CD4-positive, alpha-beta memory T cell (primary cell): ENCODE results near the gene GP1BB. TPM values are rescaled to one million over a fixed set of nuclear protein-coding genes. Genes with fewer than 3 reads are reported as not detected.

Experiments used
- CTCF ChIA-PET: fragments of 350-600 bp; sonication (Branson Sonifier 250); formaldehyde crosslinking; loops from one replicate; lab custom pipeline; 2021; ENCODE audit warnings: inconsistent platforms; ENCODE audit not compliant: partially characterized antibody; lab: Charles Lee
- POLR2A ChIA-PET: fragments of 350-600 bp; sonication (Branson Sonifier 250); formaldehyde crosslinking; loops from one replicate; lab custom pipeline; 2021; ENCODE audit not compliant: partially characterized antibody; lab: Charles Lee
- DNase-seq, 5 donors: peaks; one replicate each; pipeline versions ENCODE4 v3.0.0 to v3.0.0-alpha.2; 2020 to 2022; ENCODE audit warnings: mixed read lengths in 1 of 5
- H3K27ac ChIP-seq: one replicate; pipeline ENCODE4 v1.7.0; 2013; ENCODE audit warnings: low read depth, low read length
- H3K27me3 ChIP-seq: 2 replicates; pipeline ENCODE4 v1.7.0; 2013; ENCODE audit warnings: mild to moderate bottlenecking, low read length, moderate library complexity; ENCODE audit not compliant: insufficient read depth
- H3K36me3 ChIP-seq: 2 replicates; pipeline ENCODE4 v1.7.0; 2013; ENCODE audit warnings: mild to moderate bottlenecking, low read length, moderate library complexity; ENCODE audit not compliant: insufficient read depth
- H3K4me1 ChIP-seq: 2 replicates; pipeline ENCODE4 v1.7.0; 2013; ENCODE audit warnings: mild to moderate bottlenecking, low read length, moderate library complexity; ENCODE audit not compliant: insufficient read depth
- H3K4me3 ChIP-seq, 2 donors: one replicate each; pipeline ENCODE4 v1.7.0; 2013; ENCODE audit warnings: low read length in 2 of 2, mild to moderate bottlenecking in 1 of 2
- H3K9me3 ChIP-seq, 2 donors: one replicate each; pipeline ENCODE4 v1.7.0; 2013; ENCODE audit warnings: low read length in 2 of 2, control low read depth in 1 of 2; ENCODE audit not compliant: control insufficient read depth in 1 of 2
- H3K27ac Mint-ChIP-seq, 7 donors: one replicate each; pipeline ENCODE4 v1.8.0; 2020 to 2021; ENCODE audit warnings: mixed read lengths in 7 of 7, mild to moderate bottlenecking in 6 of 7, inconsistent platforms in 3 of 7, moderate library complexity in 3 of 7
- H3K27me3 Mint-ChIP-seq, 2 donors: one replicate each; pipeline ENCODE4 v1.8.0; 2020 to 2021; ENCODE audit warnings: mixed read lengths in 2 of 2
- H3K36me3 Mint-ChIP-seq, 2 donors: one replicate each; pipeline ENCODE4 v1.8.0; 2020 to 2021; ENCODE audit warnings: mixed read lengths in 2 of 2, inconsistent platforms in 1 of 2, mild to moderate bottlenecking in 1 of 2
- H3K4me1 Mint-ChIP-seq, 4 donors: one replicate each; pipeline ENCODE4 v1.8.0; 2020 to 2021; ENCODE audit warnings: mixed read lengths in 4 of 4, mild to moderate bottlenecking in 1 of 4
- H3K4me3 Mint-ChIP-seq, 8 donors: one replicate each; pipeline ENCODE4 v1.8.0; 2020 to 2021; ENCODE audit warnings: mixed read lengths in 8 of 8, mild to moderate bottlenecking in 7 of 8, moderate library complexity in 6 of 8, inconsistent platforms in 3 of 8
- H3K9me3 Mint-ChIP-seq, 8 donors: one replicate each; pipeline ENCODE4 v1.8.0; 2020 to 2021; ENCODE audit warnings: mixed read lengths in 8 of 8, mild to moderate bottlenecking in 5 of 8, inconsistent platforms in 3 of 8, moderate library complexity in 1 of 8
- intact Hi-C: fragments of 100-400 bp; cut with micrococcal nuclease; formaldehyde crosslinking; loops from one replicate; pipeline ENCODE4 v1.15.1; 2023
- polyA plus RNA-seq, 2 donors: library from polyadenylated mRNA; unstranded; fragments of 300-500 nt; fragmentation: Illumina TruSeq; gene quantifications; one replicate each; pipeline ENCODE4 v1.2.3, GENCODE V29; 2021
- total RNA-seq, 2 experiments: library from RNA; stranded (reverse); gene quantifications; one replicate each; pipeline ENCODE4 v1.2.3, GENCODE V29; 2021

The GP1BB gene
- total and polyA plus RNA-seq, 4 experiments from 2014 or later = not detected

DNA sequence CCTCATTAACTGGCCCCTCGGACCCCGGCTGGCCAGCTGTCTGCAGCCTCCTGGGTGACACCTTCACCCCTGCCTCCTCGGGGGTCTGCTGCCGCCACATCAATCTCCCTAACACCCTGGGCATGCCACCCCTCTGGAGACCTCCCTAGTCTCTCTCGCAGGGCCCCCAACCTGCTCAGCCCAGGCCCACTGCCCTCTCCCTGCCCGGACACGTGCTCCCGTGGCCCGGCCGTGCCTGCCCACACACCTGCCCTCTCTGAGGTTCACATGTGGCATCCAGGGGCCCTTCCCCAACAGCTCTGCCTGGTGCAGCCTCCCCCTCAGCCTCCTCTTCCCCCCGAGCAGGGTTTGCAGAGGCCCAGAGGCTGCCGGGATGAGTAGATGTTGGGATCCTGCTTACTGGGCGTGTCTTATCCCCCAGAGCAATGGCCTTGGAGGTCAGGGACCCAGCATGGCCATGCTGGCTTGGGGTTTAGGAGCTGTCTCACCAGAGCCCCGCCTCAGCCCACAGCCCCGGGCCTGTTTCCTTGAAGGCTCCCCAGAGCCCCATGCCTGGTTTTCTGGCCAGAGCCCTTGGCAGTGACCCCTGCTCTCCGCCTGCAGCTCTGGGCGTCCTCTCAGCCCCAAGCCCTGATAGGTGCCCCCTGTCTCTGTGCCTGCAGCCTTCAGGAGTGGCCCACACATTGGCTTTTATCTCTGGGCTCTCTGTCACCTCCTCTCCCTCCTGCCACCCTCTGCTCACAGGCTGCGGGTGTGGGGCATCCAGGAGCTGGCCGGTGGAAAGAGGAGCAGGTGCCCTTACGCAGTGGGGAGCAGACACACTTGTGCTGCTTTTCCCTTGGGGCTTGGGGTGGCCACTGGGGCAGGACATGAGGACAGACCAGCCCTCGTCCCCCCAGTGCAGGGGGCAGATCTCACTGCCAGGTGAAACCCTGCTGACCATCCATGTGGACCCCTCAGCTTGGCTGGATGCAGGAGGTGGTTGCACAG is 34.7 kb upstream of the GP1BB start:
- intact Hi-C loops = no loop called here
- DNase-seq = no peak
- H3K27me3 ChIP-seq = no peaks in the 10 kb centered on the region
- Mint-ChIP-seq H3K27me3 (peaks cover 5 to 8% of the 10 kb centered on the region in 2 donors), H3K4me1 (no peaks in the 10 kb centered on the region), H3K9me3 (no peaks in the 10 kb centered on the region), H3K36me3 (no peaks in the 10 kb centered on the region), H3K27ac (no peak overlapping the region), H3K4me3 (no peak overlapping the region)
- H3K9me3 ChIP-seq = no peaks in the 10 kb centered on the region
- H3K4me3 ChIP-seq = no peak overlapping the region
- POLR2A ChIA-PET = no interaction called here
- CTCF ChIA-PET = interaction anchor here (1.7 kb wide), 1 partner anchor 10 kb away, joined by 8 read pairs; no protein-coding TSS in a partner anchor
- H3K36me3 ChIP-seq = no peaks in the 10 kb centered on the region
- H3K4me1 ChIP-seq = no peaks in the 10 kb centered on the region
- no peak overlapping the region for H3K27ac ChIP-seq

- no peaks in the 10 kb centered on the region for H3K36me3 ChIP-seq
- DNase-seq = no peak
- POLR2A ChIA-PET = interaction anchor here (0.6 kb wide), 1 partner anchor 41 kb away, joined by 3 read pairs; no protein-coding TSS in a partner anchor
- H3K9me3 ChIP-seq = no peaks in the 10 kb centered on the region
- H3K27me3 ChIP-seq = no peaks in the 10 kb centered on the region
- Mint-ChIP-seq H3K4me3 (no peak overlapping the region), H3K27me3 (peaks cover 5 to 6% of the 10 kb centered on the region in 2 donors), H3K27ac (no peak overlapping the region), H3K4me1 (no peaks in the 10 kb centered on the region), H3K36me3 (no peaks in the 10 kb centered on the region), H3K9me3 (no peaks in the 10 kb centered on the region)
- H3K4me3 ChIP-seq = no peak overlapping the region
- H3K27ac ChIP-seq = no peak overlapping the region
- intact Hi-C loops = no loop called here
- CTCF ChIA-PET = interaction anchor here (1.7 kb wide), 1 partner anchor 10 kb away, joined by 8 read pairs; no protein-coding TSS in a partner anchor
- H3K4me1 ChIP-seq = no peaks in the 10 kb centered on the region
Observed at GRCh38 chr22:19689408-19689807, 33.9 kb upstream of the GP1BB start.

GRCh38 chr22:19691007-19691720 is 32.2 kb upstream of the GP1BB start:
- ChIA-PET CTCF (no interaction called here), POLR2A (no interaction called here)
- Mint-ChIP-seq H3K4me3 (no peak overlapping the region), H3K4me1 (no peaks in the 10 kb centered on the region), H3K27me3 (peaks cover 6% of the 10 kb centered on the region in 2 donors), H3K27ac (peak overlapping the region in 1 of 7 donors; percentile 37), H3K9me3 (no peaks in the 10 kb centered on the region), H3K36me3 (no peaks in the 10 kb centered on the region)
- intact Hi-C loops = no loop called here
- DNase-seq = no peak
- H3K36me3 ChIP-seq = no peaks in the 10 kb centered on the region
- H3K4me3 ChIP-seq = no peak overlapping the region
- H3K4me1 ChIP-seq = no peaks in the 10 kb centered on the region
- H3K27me3 ChIP-seq = no peaks in the 10 kb centered on the region
- H3K27ac ChIP-seq = no peak overlapping the region
- H3K9me3 ChIP-seq = no peaks in the 10 kb centered on the region

DNA sequence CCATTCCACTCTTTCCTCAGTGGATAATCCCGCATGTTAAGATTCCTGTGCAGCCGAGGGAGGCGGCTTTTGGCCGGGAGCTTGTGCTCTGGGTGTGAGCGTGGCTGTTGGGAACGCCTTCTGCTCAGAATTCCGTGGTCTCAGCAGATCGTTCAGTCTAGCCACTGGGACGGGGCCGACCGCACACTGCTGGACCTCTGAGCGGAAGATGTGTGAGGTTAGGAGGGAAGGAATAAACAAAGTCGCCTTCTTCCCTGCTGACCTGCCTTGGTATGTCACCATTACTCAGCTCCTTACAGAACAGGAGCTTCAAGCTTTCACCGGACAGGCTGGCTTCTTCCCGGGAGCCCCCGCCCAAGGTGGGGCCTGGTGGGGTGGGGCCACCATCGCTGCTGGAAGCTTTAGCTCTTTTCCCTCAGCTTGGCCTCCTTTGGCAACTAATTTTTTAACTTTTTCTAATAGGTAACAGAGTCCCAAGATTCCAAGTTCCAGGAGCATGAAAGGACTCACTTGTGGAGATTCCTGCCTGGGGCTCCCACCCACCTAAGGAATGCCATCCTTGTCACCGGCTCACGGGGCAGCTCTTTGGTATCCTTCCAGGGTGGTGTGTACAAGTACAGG is 31.5 kb upstream of the GP1BB start:
- H3K27ac Mint-ChIP-seq = no peak overlapping the region
- ChIA-PET POLR2A (no interaction called here), CTCF (no interaction called here)
- H3K9me3 Mint-ChIP-seq = no peaks in the 10 kb centered on the region
- H3K27me3 ChIP-seq = no peaks in the 10 kb centered on the region
- H3K4me3 Mint-ChIP-seq = no peak overlapping the region
- no peaks in the 10 kb centered on the region for H3K9me3 ChIP-seq
- DNase-seq = no peak
- intact Hi-C loops = no loop called here
- H3K4me3 ChIP-seq = no peak overlapping the region
- H3K27ac ChIP-seq = no peak overlapping the region
- no peaks in the 10 kb centered on the region for H3K4me1 Mint-ChIP-seq
- no peaks in the 10 kb centered on the region for H3K36me3 ChIP-seq
- H3K27me3 Mint-ChIP-seq = peaks cover 10% of the 10 kb centered on the region in 2 donors
- H3K36me3 Mint-ChIP-seq = no peaks in the 10 kb centered on the region
- H3K4me1 ChIP-seq = no peaks in the 10 kb centered on the region

DNA sequence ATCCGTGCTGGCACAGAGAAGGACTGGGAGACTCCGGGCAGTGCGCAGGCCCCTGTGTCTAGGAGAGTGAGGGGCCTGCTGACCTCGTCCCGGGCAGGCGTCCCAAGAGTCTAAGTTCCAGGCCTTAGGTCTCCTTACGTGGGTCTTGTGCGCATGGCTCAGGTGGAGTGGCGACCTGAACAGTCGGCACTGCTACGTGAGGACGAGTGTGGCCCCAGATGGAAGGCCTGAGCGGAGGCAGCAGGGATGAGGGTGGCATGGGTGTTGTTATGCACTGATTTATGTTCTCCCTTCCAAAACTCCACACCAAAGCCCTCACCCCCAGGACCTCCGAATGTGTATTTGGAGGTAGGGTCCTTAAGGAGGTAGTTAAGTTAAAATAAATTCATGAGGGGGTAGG is 29.8 kb upstream of the GP1BB start:
- Mint-ChIP-seq H3K27ac (no peak overlapping the region), H3K9me3 (no peaks in the 10 kb centered on the region), H3K4me3 (no peak overlapping the region), H3K4me1 (no peaks in the 10 kb centered on the region), H3K27me3 (peaks cover 10% of the 10 kb centered on the region in 2 donors), H3K36me3 (no peaks in the 10 kb centered on the region)
- Histone ChIP-seq H3K9me3 (no peaks in the 10 kb centered on the region), H3K27me3 (no peaks in the 10 kb centered on the region), H3K36me3 (no peaks in the 10 kb centered on the region), H3K4me1 (no peaks in the 10 kb centered on the region), H3K4me3 (no peak overlapping the region), H3K27ac (no peak overlapping the region)
- no peak for DNase-seq
- ChIA-PET CTCF (no interaction called here), POLR2A (no interaction called here)
- intact Hi-C loops = no loop called here

DNA sequence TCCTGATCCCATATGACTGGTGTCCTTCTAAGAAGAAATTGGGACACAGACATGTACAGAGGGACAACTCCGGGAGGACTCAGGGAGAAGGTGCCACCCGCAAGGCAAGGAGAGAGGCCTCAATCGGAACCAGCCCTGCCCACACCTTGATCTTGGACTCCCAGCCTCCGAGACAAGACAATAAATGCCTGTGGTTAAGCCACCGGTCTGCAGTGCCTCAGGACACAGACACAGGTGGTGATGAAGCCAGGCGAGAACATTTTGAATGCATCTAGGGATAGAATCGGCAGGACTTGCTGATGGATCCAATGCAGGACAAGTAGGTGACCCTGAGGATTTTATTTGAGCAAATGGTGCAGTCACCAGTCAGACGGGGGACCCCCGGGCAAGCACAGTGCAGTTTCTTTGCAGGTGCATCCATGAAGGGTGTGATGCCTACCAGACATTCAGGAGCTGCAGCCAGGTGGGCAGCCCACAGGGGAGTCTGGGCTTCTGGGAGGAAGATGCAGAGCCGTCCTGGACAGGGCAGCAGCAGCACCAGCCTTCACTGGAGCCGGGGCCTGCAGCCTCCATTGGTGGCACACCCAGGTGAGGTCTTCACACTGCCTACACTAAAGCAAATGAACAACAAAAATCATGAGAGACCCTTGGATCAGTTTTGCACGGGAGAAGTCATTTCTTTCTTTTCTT is 29.2 kb upstream of the GP1BB start:
- no peak overlapping the region for H3K27ac ChIP-seq
- ChIA-PET POLR2A (no interaction called here), CTCF (interaction anchor here (0.7 kb wide), 1 partner anchor 413 kb away, joined by 3 read pairs; no protein-coding TSS in a partner anchor)
- no peaks in the 10 kb centered on the region for H3K36me3 ChIP-seq
- H3K4me1 Mint-ChIP-seq = no peaks in the 10 kb centered on the region
- no peaks in the 10 kb centered on the region for H3K9me3 ChIP-seq
- no peak overlapping the region for H3K4me3 ChIP-seq
- H3K9me3 Mint-ChIP-seq = no peaks in the 10 kb centered on the region
- H3K27ac Mint-ChIP-seq = no peak overlapping the region
- no peaks in the 10 kb centered on the region for H3K36me3 Mint-ChIP-seq
- intact Hi-C loops = no loop called here
- no peaks in the 10 kb centered on the region for H3K27me3 ChIP-seq
- no peak for DNase-seq
- peaks cover 10% of the 10 kb centered on the region in 2 donors for H3K27me3 Mint-ChIP-seq
- peak overlapping the region in 1 of 8 donors; percentile 15 for H3K4me3 Mint-ChIP-seq
- no peaks in the 10 kb centered on the region for H3K4me1 ChIP-seq
